ENCODE results near the gene BCAS3.

- TF ChIP-seq JUND (IDR thresholded peaks at IDR 0.05), result no peak
- no peak for TF ChIP-seq CTCF (IDR thresholded peaks at IDR 0.05; ENCODE audit: low read depth, low read length, missing input control)
- no peak for TF ChIP-seq EGR1 (IDR thresholded peaks at IDR 0.05; ENCODE audit: low read depth in 2 of 2)
- TF ChIP-seq RAD21 (IDR thresholded peaks at IDR 0.05), result no peak
These were observed 388.4 kb downstream of the BCAS3 start for GRCh38 chr17:61066062-61066461.
